ENCODE data around the gene PLEKHH1.

PLEKHH1 gene

DNA sequence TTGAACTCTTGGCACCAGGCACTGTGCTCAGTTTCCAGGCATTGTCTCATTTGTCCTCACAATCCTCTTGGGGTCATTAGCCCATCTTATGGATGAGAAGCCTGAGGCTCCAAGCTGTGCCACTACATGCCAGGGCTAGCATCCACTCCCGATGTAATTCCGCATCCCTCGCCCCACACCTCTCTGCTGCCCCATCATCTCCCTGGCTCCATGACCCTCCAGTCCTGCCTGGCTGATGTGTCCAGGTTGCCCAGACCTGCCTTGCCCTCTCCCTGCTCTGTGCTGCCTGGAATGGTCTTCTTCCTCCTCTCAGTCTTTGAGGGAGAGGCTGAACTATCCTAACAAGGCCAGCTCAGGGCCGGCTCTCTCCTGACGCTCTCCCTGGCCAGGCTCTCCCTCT is 39.5 kb downstream of the PLEKHH1 start:
- Histone ChIP-seq H3K27ac (ENCODE audit: low read depth, low read length) (no peak overlapping the region), H2BK120ac (ENCODE audit: low read depth, low read length) (no peak overlapping the region), H3K4me1 (ENCODE audit: control insufficient read depth, low read depth, low read length) (no peaks in the 10 kb centered on the region), H3K4me3 (ENCODE audit: low read length) (no peak overlapping the region), H3K79me1 (ENCODE audit: low read length) (no peaks in the 10 kb centered on the region), H3K18ac (ENCODE audit: low read length) (no peak overlapping the region), H3K23ac (ENCODE audit: low read length) (no peak overlapping the region), H3K36me3 (ENCODE audit: control insufficient read depth, insufficient read depth, low read length) (no peaks in the 10 kb centered on the region), H3K56ac (ENCODE audit: low read length) (no peak overlapping the region), H3K4ac (ENCODE audit: low read depth, low read length) (no peak overlapping the region), H4K8ac (ENCODE audit: low read depth, low read length) (no peak overlapping the region), H3K27me3 (ENCODE audit: insufficient read depth, low read length, poor library complexity) (no peaks in the 10 kb centered on the region), H2BK15ac (replicated peaks; ENCODE audit: low read depth) (no peak overlapping the region), H2BK5ac (ENCODE audit: low read length) (no peak overlapping the region), H3K4me2 (ENCODE audit: low read length) (no peak overlapping the region), H2AK5ac (ENCODE audit: low read length) (no peak overlapping the region), H3K9ac (ENCODE audit: low read length) (no peak overlapping the region), H4K5ac (ENCODE audit: low read length) (no peak overlapping the region), H3K79me2 (ENCODE audit: control insufficient read depth, insufficient read depth, low read length) (no peaks in the 10 kb centered on the region)
- no CpG with 5 or more reads among the region's 5 CpGs for WGBS (ENCODE audit: extremely low coverage, insufficient coverage, low lambda C conversion rate)
- DNase-seq: no peak

DNA sequence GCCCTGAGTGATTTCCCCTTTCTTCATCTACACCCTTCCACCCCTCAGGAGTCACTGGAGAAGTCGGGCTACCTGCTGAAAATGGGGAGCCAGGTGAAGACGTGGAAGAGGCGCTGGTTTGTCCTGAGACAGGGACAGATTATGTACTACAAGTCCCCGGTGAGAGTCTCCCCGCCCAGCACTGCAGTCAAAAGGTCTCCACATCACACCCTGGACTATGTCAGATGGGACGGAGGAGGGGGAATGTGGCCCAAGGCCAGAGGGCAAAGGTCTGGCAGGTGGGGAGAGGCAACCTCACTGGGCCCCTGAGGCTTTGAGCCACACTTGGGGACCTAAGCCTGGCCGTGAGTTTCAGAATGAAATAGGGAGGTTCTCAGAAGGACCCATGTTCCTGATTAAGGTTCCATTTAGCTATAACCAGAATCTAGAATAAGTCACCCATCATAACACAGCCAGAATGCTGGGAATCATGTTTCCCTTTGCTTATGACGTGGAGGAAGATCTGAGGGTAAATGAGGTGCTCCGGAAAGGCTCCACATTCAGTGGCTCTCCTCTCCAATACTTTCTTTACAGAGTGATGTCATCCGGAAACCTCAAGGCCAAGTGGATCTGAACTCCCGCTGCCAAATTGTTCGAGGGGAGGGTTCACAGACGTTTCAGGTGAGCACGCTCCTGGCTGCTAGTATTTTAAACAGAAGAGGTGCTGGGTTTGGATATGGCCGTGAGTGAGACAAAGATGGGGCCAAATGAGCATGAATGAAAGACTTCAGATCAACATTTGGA is 40.3 kb downstream of the PLEKHH1 start:
- DNase-seq: no peak
- Histone ChIP-seq H3K27me3 (ENCODE audit: insufficient read depth, low read length, poor library complexity) (no peaks in the 10 kb centered on the region), H3K4me3 (ENCODE audit: low read length) (no peak overlapping the region), H3K9ac (ENCODE audit: low read length) (no peak overlapping the region), H2AK5ac (ENCODE audit: low read length) (no peak overlapping the region), H3K4me1 (ENCODE audit: control insufficient read depth, low read depth, low read length) (no peaks in the 10 kb centered on the region), H2BK120ac (ENCODE audit: low read depth, low read length) (no peak overlapping the region), H2BK15ac (replicated peaks; ENCODE audit: low read depth) (no peak overlapping the region), H3K36me3 (ENCODE audit: control insufficient read depth, insufficient read depth, low read length) (no peaks in the 10 kb centered on the region), H2BK5ac (ENCODE audit: low read length) (no peak overlapping the region), H3K23ac (ENCODE audit: low read length) (no peak overlapping the region), H4K5ac (ENCODE audit: low read length) (no peak overlapping the region), H3K79me2 (ENCODE audit: control insufficient read depth, insufficient read depth, low read length) (no peaks in the 10 kb centered on the region), H3K79me1 (ENCODE audit: low read length) (no peaks in the 10 kb centered on the region), H3K56ac (ENCODE audit: low read length) (no peak overlapping the region), H3K18ac (ENCODE audit: low read length) (no peak overlapping the region), H4K8ac (ENCODE audit: low read depth, low read length) (no peak overlapping the region), H3K4me2 (ENCODE audit: low read length) (no peak overlapping the region), H3K4ac (ENCODE audit: low read depth, low read length) (no peak overlapping the region), H3K27ac (ENCODE audit: low read depth, low read length) (no peak overlapping the region)
- no CpG with 5 or more reads among the region's 15 CpGs for WGBS (ENCODE audit: extremely low coverage, insufficient coverage, low lambda C conversion rate)

DNA sequence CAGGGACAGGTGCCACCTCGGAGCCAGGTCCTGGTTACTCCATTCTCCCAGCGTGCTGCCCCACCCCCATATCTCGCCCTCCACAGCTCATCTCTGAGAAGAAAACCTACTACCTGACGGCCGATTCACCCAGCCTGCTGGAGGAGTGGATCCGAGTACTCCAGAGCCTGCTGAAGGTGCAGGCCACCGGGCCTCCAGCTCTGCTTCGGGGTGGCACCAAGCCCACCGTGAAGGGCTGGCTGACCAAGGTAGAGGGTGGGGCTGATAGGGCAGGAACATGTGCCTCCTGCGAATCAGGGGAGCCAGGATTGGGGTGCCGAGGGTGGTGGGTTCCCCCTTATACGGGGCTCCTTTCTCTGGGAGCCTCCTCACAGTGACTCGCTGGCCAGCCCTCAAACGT is 41.1 kb downstream of the PLEKHH1 start:
- no peak overlapping the region for H4K8ac ChIP-seq (ENCODE audit: low read depth, low read length)
- H3K79me2 ChIP-seq (ENCODE audit: control insufficient read depth, insufficient read depth, low read length): no peaks in the 10 kb centered on the region
- no peak overlapping the region for H3K18ac ChIP-seq (ENCODE audit: low read length)
- H2AK5ac ChIP-seq (ENCODE audit: low read length): no peak overlapping the region
- WGBS (ENCODE audit: extremely low coverage, insufficient coverage, low lambda C conversion rate): no CpG with 5 or more reads among the region's 14 CpGs
- no peak for DNase-seq
- no peak overlapping the region for H3K27ac ChIP-seq (ENCODE audit: low read depth, low read length)
- H3K79me1 ChIP-seq (ENCODE audit: low read length): no peaks in the 10 kb centered on the region
- H3K4me3 ChIP-seq (ENCODE audit: low read length): no peak overlapping the region
- no peak overlapping the region for H3K56ac ChIP-seq (ENCODE audit: low read length)
- no peak overlapping the region for H3K4ac ChIP-seq (ENCODE audit: low read depth, low read length)
- H2BK120ac ChIP-seq (ENCODE audit: low read depth, low read length): no peak overlapping the region
- H3K9ac ChIP-seq (ENCODE audit: low read length): no peak overlapping the region
- H3K23ac ChIP-seq (ENCODE audit: low read length): no peak overlapping the region
- H3K4me1 ChIP-seq (ENCODE audit: control insufficient read depth, low read depth, low read length): no peaks in the 10 kb centered on the region
- H3K4me2 ChIP-seq (ENCODE audit: low read length): no peak overlapping the region
- no peak overlapping the region for H2BK15ac ChIP-seq (replicated peaks; ENCODE audit: low read depth)
- no peak overlapping the region for H2BK5ac ChIP-seq (ENCODE audit: low read length)
- H4K5ac ChIP-seq (ENCODE audit: low read length): no peak overlapping the region
- no peaks in the 10 kb centered on the region for H3K27me3 ChIP-seq (ENCODE audit: insufficient read depth, low read length, poor library complexity)
- H3K36me3 ChIP-seq (ENCODE audit: control insufficient read depth, insufficient read depth, low read length): peaks cover 3% of the 10 kb centered on the region

DNA sequence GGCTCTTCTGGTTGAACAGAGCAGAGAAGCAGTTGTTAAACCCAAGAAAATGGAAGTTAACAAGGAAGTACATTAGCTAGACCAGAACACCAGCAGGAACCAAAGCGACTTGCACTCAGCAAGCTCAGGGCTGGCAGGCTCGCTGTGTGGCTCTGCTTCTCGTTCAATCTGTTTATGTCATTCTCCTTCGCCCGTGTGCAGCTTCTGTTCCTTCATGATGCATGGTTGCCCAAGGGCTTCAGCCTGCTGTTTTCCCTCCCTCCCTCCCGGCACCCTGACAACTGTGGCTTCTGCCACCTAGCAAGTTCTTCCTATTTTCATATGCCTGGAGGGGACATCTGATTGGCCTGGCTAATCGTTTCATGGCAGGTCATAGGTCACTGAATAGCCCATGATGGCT is 41.7 kb downstream of the PLEKHH1 start:
- no peak overlapping the region for H2BK15ac ChIP-seq (replicated peaks; ENCODE audit: low read depth)
- no peak overlapping the region for H3K27ac ChIP-seq (ENCODE audit: low read depth, low read length)
- no peaks in the 10 kb centered on the region for H3K79me2 ChIP-seq (ENCODE audit: control insufficient read depth, insufficient read depth, low read length)
- H2BK5ac ChIP-seq (ENCODE audit: low read length): no peak overlapping the region
- no peak overlapping the region for H2AK5ac ChIP-seq (ENCODE audit: low read length)
- H2BK120ac ChIP-seq (ENCODE audit: low read depth, low read length): no peak overlapping the region
- no peak overlapping the region for H4K8ac ChIP-seq (ENCODE audit: low read depth, low read length)
- peaks cover 3% of the 10 kb centered on the region for H3K36me3 ChIP-seq (ENCODE audit: control insufficient read depth, insufficient read depth, low read length)
- DNase-seq: no peak
- H3K23ac ChIP-seq (ENCODE audit: low read length): no peak overlapping the region
- H3K4me1 ChIP-seq (ENCODE audit: control insufficient read depth, low read depth, low read length): no peaks in the 10 kb centered on the region
- H3K4me3 ChIP-seq (ENCODE audit: low read length): no peak overlapping the region
- WGBS (ENCODE audit: extremely low coverage, insufficient coverage, low lambda C conversion rate): no CpG with 5 or more reads among the region's 7 CpGs
- H3K18ac ChIP-seq (ENCODE audit: low read length): no peak overlapping the region
- H3K9ac ChIP-seq (ENCODE audit: low read length): no peak overlapping the region
- no peak overlapping the region for H3K56ac ChIP-seq (ENCODE audit: low read length)
- H3K27me3 ChIP-seq (ENCODE audit: insufficient read depth, low read length, poor library complexity): no peaks in the 10 kb centered on the region
- H3K4me2 ChIP-seq (ENCODE audit: low read length): no peak overlapping the region
- H4K5ac ChIP-seq (ENCODE audit: low read length): no peak overlapping the region
- no peak overlapping the region for H3K4ac ChIP-seq (ENCODE audit: low read depth, low read length)
- no peaks in the 10 kb centered on the region for H3K79me1 ChIP-seq (ENCODE audit: low read length)

DNA sequence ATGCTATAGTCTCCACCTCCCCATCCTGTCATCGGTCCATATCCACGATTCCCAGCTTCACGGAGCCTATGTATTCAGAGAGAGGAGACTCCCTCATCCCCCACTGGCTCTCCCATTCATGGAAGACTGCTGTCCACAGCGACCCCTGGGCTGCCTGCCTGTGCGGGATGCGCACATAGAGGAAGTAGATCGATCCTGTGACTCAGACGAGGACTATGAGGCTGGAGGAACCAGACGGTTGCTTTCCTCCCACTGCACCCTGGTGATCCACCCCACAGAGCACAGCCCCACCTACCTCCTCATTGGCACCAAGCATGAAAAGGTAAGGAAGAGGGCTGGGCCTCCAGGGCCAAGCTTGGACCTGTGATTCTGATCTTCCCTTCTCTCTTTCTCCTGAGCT is 42.6 kb downstream of the PLEKHH1 start:
- no peak overlapping the region for H3K18ac ChIP-seq (ENCODE audit: low read length)
- no peak overlapping the region for H3K4me2 ChIP-seq (ENCODE audit: low read length)
- no peak overlapping the region for H2BK120ac ChIP-seq (ENCODE audit: low read depth, low read length)
- H3K4me3 ChIP-seq (ENCODE audit: low read length): no peak overlapping the region
- no peak overlapping the region for H3K9ac ChIP-seq (ENCODE audit: low read length)
- no peak overlapping the region for H2BK5ac ChIP-seq (ENCODE audit: low read length)
- no CpG with 5 or more reads among the region's 9 CpGs for WGBS (ENCODE audit: extremely low coverage, insufficient coverage, low lambda C conversion rate)
- no peak overlapping the region for H2AK5ac ChIP-seq (ENCODE audit: low read length)
- H4K5ac ChIP-seq (ENCODE audit: low read length): no peak overlapping the region
- DNase-seq: no peak
- H3K23ac ChIP-seq (ENCODE audit: low read length): no peak overlapping the region
- H3K79me1 ChIP-seq (ENCODE audit: low read length): no peaks in the 10 kb centered on the region
- no peaks in the 10 kb centered on the region for H3K4me1 ChIP-seq (ENCODE audit: control insufficient read depth, low read depth, low read length)
- H2BK15ac ChIP-seq (replicated peaks; ENCODE audit: low read depth): no peak overlapping the region
- H3K27ac ChIP-seq (ENCODE audit: low read depth, low read length): no peak overlapping the region
- no peaks in the 10 kb centered on the region for H3K79me2 ChIP-seq (ENCODE audit: control insufficient read depth, insufficient read depth, low read length)
- H3K36me3 ChIP-seq (ENCODE audit: control insufficient read depth, insufficient read depth, low read length): peaks cover 3% of the 10 kb centered on the region
- H4K8ac ChIP-seq (ENCODE audit: low read depth, low read length): no peak overlapping the region
- no peak overlapping the region for H3K56ac ChIP-seq (ENCODE audit: low read length)
- H3K4ac ChIP-seq (ENCODE audit: low read depth, low read length): no peak overlapping the region
- no peaks in the 10 kb centered on the region for H3K27me3 ChIP-seq (ENCODE audit: insufficient read depth, low read length, poor library complexity)
